Kidney (tissue), 14 donors: ENCODE data around the gene RFX7. TPM values are rescaled to one million over a fixed set of nuclear protein-coding genes. Genes with fewer than 3 reads are reported as not detected.
"Not testable (repeated sequence)": the region's sequence is repeated elsewhere in the genome, so short reads cannot be mapped to it uniquely, and the experiment has no call there.

Experiments used
- DNase-seq, 5 donors: peaks; one replicate each; pipeline ENCODE4 v3.0.0-alpha.2; 2013 to 2020
- FAIRE-seq: peaks from 2 replicates; lab custom pipeline; 2012; peaks lifted over from hg19 to GRCh38; lab: Jason Lieb, UNC
- H3K27ac ChIP-seq, 2 donors: one replicate each; pipeline ENCODE4 v1.7.0; 2013; ENCODE audit warnings: low read depth in 2 of 2, low read length in 2 of 2, inconsistent platforms in 1 of 2
- H3K27me3 ChIP-seq: one replicate; pipeline ENCODE4 v1.7.1; 2013; ENCODE audit warnings: low read length, inconsistent platforms; ENCODE audit not compliant: control insufficient read depth, insufficient read depth
- H3K36me3 ChIP-seq, 3 donors: one replicate each; pipeline versions ENCODE4 v1.7.0 to v1.7.1; 2013; ENCODE audit warnings: low read length in 3 of 3, control low read depth in 1 of 3, inconsistent platforms in 1 of 3; ENCODE audit not compliant: insufficient read depth in 3 of 3, control insufficient read depth in 2 of 3
- H3K4me1 ChIP-seq, 3 donors: one replicate each; pipeline versions ENCODE4 v1.7.0 to v1.7.1; 2013; ENCODE audit warnings: low read length in 3 of 3, inconsistent platforms in 1 of 3, low read depth in 1 of 3; ENCODE audit not compliant: control insufficient read depth in 2 of 3, insufficient read depth in 2 of 3
- H3K4me3 ChIP-seq, 3 donors: one replicate each; pipeline versions ENCODE4 v1.7.0 to v1.8.1; 2013; ENCODE audit warnings: low read length in 3 of 3, control low read depth in 1 of 3, inconsistent platforms in 1 of 3
- H3K9ac ChIP-seq, 3 donors: one replicate each; pipeline versions ENCODE4 v1.7.0 to v1.7.1; 2013; ENCODE audit warnings: low read length in 3 of 3, control low read depth in 1 of 3, inconsistent platforms in 1 of 3
- H3K9me3 ChIP-seq, 3 donors: one replicate each; pipeline versions ENCODE4 v1.7.0 to v1.7.1; 2013; ENCODE audit warnings: low read length in 3 of 3, control low read depth in 1 of 3, inconsistent platforms in 1 of 3; ENCODE audit not compliant: control insufficient read depth in 2 of 3, insufficient read depth in 1 of 3
- CTCF ChIP-seq: IDR thresholded peaks from 3 replicates; pipeline ENCODE4 v1.5.1; 2012; ENCODE audit warnings: mild to moderate bottlenecking, moderate library complexity, borderline replicate concordance; ENCODE audit not compliant: insufficient read depth; ENCODE audit errors: extremely low read depth
- intact Hi-C: fragments of 100-400 bp; cut with DNase I; formaldehyde crosslinking; loops from one replicate; pipeline ENCODE4 v1.11.1; 2022
- polyA plus RNA-seq: library from polyadenylated mRNA; stranded (reverse); fragments of 350-450 nt; fragmentation: Illumina TruSeq; extraction: RNeasy Lipid Tissue Mini Kit (QIAGEN cat#74804); gene quantifications from one replicate; pipeline ENCODE4 v1.2.3, GENCODE V29; 2014; ENCODE audit warnings: low read depth, low replicate concordance; ENCODE audit not compliant: insufficient read depth
- total RNA-seq: library from RNA; stranded (reverse); fragmentation: NEBNext Ultra II Directional; extraction: Animal tissue kit (Norgen Biotek cat#: 25700); gene quantifications from one replicate; pipeline ENCODE4 v1.2.1, GENCODE V29; 2021
- donor health status: control.
- donor health status: control.
- donor health status: control.
- donor health status: control.
- donor health status: control.
- donor health status: DM: yes; HTN: yes; CAD: no.
- donor health status: Normal renal cell carcinoma (clear cell type).

RFX7 gene
- total and polyA plus RNA-seq, 2 donors from 2014 or later, result 1.6 to 15.2 TPM

GRCh38 chr15:56286213-56286612, 42.5 kb upstream of the RFX7 start:
- no peak for TF ChIP-seq CTCF
- H3K4me3 ChIP-seq, result no peak overlapping the region
- FAIRE-seq (no peak), DNase-seq (no peak)
- intact Hi-C loops, result no loop called here
- peaks cover 0 to 4% (median 0%) of the 10 kb centered on the region in 3 donors for H3K9me3 ChIP-seq
- H3K36me3 ChIP-seq, result no peaks in the 10 kb centered on the region
- no peak overlapping the region for H3K27ac ChIP-seq
- H3K9ac ChIP-seq, result no peak overlapping the region
- no peaks in the 10 kb centered on the region for H3K27me3 ChIP-seq
- no peaks in the 10 kb centered on the region for H3K4me1 ChIP-seq

- H3K36me3 ChIP-seq, result no peaks in the 10 kb centered on the region
- no peak for TF ChIP-seq CTCF
- no peak overlapping the region for H3K4me3 ChIP-seq
- no peak overlapping the region for H3K9ac ChIP-seq
- intact Hi-C loops, result no loop called here
- H3K9me3 ChIP-seq, result no peaks in the 10 kb centered on the region
- H3K27ac ChIP-seq, result no peak overlapping the region
- H3K27me3 ChIP-seq, result no peaks in the 10 kb centered on the region
- FAIRE-seq (no peak), DNase-seq (no peak)
- no peaks in the 10 kb centered on the region for H3K4me1 ChIP-seq
Observed at GRCh38 chr15:56281145-56281544, 37.5 kb upstream of the RFX7 start.

- peaks cover 0 to 16% (median 0%) of the 10 kb centered on the region in 3 donors for H3K9me3 ChIP-seq
- H3K27me3 ChIP-seq, result no peaks in the 10 kb centered on the region
- no peak overlapping the region for H3K27ac ChIP-seq
- H3K4me3 ChIP-seq, result no peak overlapping the region
- no peak for DNase-seq
- no peaks in the 10 kb centered on the region for H3K4me1 ChIP-seq
- TF ChIP-seq CTCF, result no peak
- intact Hi-C loops, result no loop called here
- no peak overlapping the region for H3K9ac ChIP-seq
- H3K36me3 ChIP-seq, result no peaks in the 10 kb centered on the region
- FAIRE-seq, result no peak
Observed at GRCh38 chr15:56273724-56274123, 30.0 kb upstream of the RFX7 start.

- no peak overlapping the region for H3K27ac ChIP-seq
- no peaks in the 10 kb centered on the region for H3K36me3 ChIP-seq
- no peaks in the 10 kb centered on the region for H3K27me3 ChIP-seq
- intact Hi-C loops, result no loop called here
- no peak overlapping the region for H3K9ac ChIP-seq
- TF ChIP-seq CTCF, result no peak
- H3K4me3 ChIP-seq, result no peak overlapping the region
- DNase-seq, result no peak
- no peak for FAIRE-seq
- H3K9me3 ChIP-seq, result peaks cover 0 to 16% (median 0%) of the 10 kb centered on the region in 3 donors
- H3K4me1 ChIP-seq, result no peaks in the 10 kb centered on the region
Observed at GRCh38 chr15:56272454-56272853, 28.8 kb upstream of the RFX7 start.

- H3K27ac ChIP-seq, FAIRE-seq, H3K27me3 ChIP-seq: not testable (repeated sequence)
Observed at GRCh38 chr15:56266465-56266864, 22.8 kb upstream of the RFX7 start.

More at GRCh38 chr15:56266465-56266864, 22.8 kb upstream of the RFX7 start:
- H3K4me1 ChIP-seq, DNase-seq, H3K9ac ChIP-seq, H3K36me3 ChIP-seq, H3K4me3 ChIP-seq, intact Hi-C loops, H3K9me3 ChIP-seq: not testable (repeated sequence)
